Type B pancreatic cell (in vitro differentiated cells): ENCODE data around the gene NTRK2. TPM values are rescaled to one million over a fixed set of nuclear protein-coding genes. Genes with fewer than 3 reads are reported as not detected.

Experiments used
- DNase-seq: peaks from one replicate; pipeline ENCODE4 v3.0.0; 2021; ENCODE audit warnings: mixed read lengths; ENCODE audit not compliant: unreplicated experiment; ENCODE audit errors: extremely low spot score
- H3K27ac Mint-ChIP-seq: 2 replicates; pipeline ENCODE4 v1.8.0; 2021; ENCODE audit warnings: mild to moderate bottlenecking, mixed read lengths
- H3K27me3 Mint-ChIP-seq: 2 replicates; pipeline ENCODE4 v1.8.0; 2021; ENCODE audit warnings: mixed read lengths
- H3K36me3 Mint-ChIP-seq: 2 replicates; pipeline ENCODE4 v1.8.0; 2021; ENCODE audit warnings: mixed read lengths
- H3K4me1 Mint-ChIP-seq: one replicate; pipeline ENCODE4 v1.8.0; 2021; ENCODE audit warnings: mixed read lengths; ENCODE audit not compliant: unreplicated experiment
- H3K4me3 Mint-ChIP-seq: 2 replicates; pipeline ENCODE4 v1.8.0; 2021; ENCODE audit warnings: mild to moderate bottlenecking, mixed read lengths
- H3K9me3 Mint-ChIP-seq: 2 replicates; pipeline ENCODE4 v1.8.0; 2021; ENCODE audit warnings: mixed read lengths
- total RNA-seq: library from RNA; stranded (reverse); gene quantifications from 2 replicates; pipeline ENCODE4 v1.2.1, GENCODE V29; 2021; ENCODE audit warnings: low replicate concordance
- TF ChIP-seq, protein P1 (sequence below): fragments of 200-600 bp; sonication (generic); conservative IDR thresholded peaks from 2 replicates; pipeline ENCODE4 v1.5.0; 2021; ENCODE audit warnings: antibody characterized with exemption, mild to moderate bottlenecking

The NTRK2 gene
- total RNA-seq, 1 donor from 2014 or later = 122 TPM

DNA sequence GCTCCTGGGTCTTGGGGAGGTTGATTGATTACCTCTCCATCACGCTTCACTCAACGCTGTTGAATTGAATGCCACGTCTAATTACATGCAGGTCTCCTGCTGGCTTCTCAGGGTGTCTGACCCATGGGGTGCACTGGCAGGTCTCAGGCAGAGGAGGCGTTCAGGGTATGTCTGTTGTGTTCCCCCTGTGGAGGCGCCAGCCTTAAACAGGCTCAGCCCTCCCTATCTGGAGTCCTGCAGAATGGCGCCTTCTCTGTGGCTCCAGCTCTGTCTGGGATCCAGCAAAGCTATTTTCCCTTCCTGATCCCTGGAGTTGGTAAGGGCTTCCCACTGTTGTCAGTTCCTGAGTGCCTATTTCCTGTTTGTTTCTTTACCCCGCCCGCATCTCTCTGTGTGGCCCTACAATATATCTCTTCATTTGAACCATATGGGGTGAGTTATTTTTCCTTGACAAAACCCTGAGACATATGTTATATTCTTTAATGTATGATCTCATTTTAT lies 150.0 kb downstream of the NTRK2 start:
- Mint-ChIP-seq H3K36me3 (peaks cover 6% of the 10 kb centered on the region), H3K27ac (no peak overlapping the region), H3K27me3 (peaks cover 8% of the 10 kb centered on the region), H3K9me3 (no peaks in the 10 kb centered on the region), H3K4me3 (no peak overlapping the region), H3K4me1 (peaks cover 17% of the 10 kb centered on the region)
- TF ChIP-seq, protein P1, sequence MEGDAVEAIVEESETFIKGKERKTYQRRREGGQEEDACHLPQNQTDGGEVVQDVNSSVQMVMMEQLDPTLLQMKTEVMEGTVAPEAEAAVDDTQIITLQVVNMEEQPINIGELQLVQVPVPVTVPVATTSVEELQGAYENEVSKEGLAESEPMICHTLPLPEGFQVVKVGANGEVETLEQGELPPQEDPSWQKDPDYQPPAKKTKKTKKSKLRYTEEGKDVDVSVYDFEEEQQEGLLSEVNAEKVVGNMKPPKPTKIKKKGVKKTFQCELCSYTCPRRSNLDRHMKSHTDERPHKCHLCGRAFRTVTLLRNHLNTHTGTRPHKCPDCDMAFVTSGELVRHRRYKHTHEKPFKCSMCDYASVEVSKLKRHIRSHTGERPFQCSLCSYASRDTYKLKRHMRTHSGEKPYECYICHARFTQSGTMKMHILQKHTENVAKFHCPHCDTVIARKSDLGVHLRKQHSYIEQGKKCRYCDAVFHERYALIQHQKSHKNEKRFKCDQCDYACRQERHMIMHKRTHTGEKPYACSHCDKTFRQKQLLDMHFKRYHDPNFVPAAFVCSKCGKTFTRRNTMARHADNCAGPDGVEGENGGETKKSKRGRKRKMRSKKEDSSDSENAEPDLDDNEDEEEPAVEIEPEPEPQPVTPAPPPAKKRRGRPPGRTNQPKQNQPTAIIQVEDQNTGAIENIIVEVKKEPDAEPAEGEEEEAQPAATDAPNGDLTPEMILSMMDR = peak; percentile 32
- DNase-seq = no peak

DNA sequence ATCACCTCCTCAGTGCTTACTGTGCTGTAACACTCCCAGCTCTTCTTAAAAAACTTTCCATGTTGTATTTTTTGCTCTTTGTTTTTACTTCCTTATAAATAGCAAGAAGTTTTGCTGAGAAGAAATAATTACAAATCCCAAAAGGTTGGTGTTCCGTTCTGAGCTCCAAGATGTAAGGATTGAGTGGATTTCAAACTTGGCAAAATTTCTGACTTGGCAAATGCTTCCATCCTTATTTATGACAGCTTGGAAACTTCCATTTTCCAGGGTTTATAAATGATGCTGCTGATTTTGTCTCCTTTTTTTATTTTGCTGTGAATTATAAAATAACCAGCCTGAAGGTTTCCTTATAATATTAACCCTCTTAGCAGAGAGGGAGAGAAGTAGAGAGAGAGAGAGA lies 151.9 kb downstream of the NTRK2 start:
- peaks cover 8% of the 10 kb centered on the region for H3K27me3 Mint-ChIP-seq
- TF ChIP-seq, protein P1 = no peak
- no peak overlapping the region for H3K27ac Mint-ChIP-seq
- H3K4me3 Mint-ChIP-seq = no peak overlapping the region
- no peak for DNase-seq
- peaks cover 4% of the 10 kb centered on the region for H3K36me3 Mint-ChIP-seq
- peaks cover 15% of the 10 kb centered on the region for H3K4me1 Mint-ChIP-seq
- no peaks in the 10 kb centered on the region for H3K9me3 Mint-ChIP-seq

GRCh38 chr9:84822589-84823233 lies 153.2 kb downstream of the NTRK2 start:
- Mint-ChIP-seq H3K27me3 (peaks cover 12% of the 10 kb centered on the region), H3K27ac (no peak overlapping the region), H3K9me3 (no peaks in the 10 kb centered on the region), H3K36me3 (peaks cover 8% of the 10 kb centered on the region), H3K4me1 (peaks cover 19% of the 10 kb centered on the region), H3K4me3 (no peak overlapping the region)
- no peak for DNase-seq
- TF ChIP-seq, protein P1 = no peak

DNA sequence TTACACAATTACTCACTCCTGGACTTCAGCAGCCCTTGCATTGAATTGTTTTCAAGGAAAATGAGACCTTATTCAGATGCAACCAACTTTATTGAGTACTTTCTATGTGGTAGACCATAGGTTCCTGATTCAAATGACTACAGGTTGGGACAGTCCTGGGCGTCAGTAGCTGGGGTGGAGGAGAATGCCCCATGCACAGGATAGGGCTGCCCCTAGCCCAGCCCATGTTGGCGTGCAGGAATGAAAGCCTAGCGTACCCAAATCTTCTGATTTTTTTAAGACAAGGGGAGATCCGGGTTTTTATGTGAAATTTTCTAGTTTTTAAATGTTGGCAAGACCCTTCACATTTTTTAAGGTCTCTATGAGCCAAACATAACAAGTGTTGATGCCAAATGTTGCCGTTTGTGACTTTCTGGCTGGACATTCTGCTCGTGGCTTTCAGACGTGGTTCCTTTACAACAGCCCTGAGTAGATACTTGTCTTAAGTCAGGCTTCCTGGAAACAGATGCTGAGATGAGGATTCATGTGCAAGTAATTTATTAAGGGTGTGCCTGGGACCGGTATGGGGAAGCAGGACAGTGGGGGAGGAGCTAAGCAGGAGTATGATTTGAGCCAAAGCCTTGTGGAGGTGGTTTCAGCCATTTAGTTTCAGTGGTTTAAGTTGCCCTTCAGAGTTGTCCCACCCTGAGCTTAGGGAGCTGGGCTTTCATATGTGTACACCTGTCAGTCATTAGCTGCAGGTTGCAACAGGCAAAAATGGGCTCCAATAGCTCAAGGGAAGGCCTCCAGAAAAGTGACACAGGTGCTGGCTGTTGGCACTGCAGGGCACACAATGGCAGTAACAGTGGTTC lies 154.1 kb downstream of the NTRK2 start:
- H3K27ac Mint-ChIP-seq = peak overlapping the region; percentile 46
- TF ChIP-seq, protein P1 = no peak
- H3K27me3 Mint-ChIP-seq = peaks cover 8% of the 10 kb centered on the region
- H3K4me1 Mint-ChIP-seq = peaks cover 18% of the 10 kb centered on the region
- no peak for DNase-seq
- no peaks in the 10 kb centered on the region for H3K9me3 Mint-ChIP-seq
- H3K36me3 Mint-ChIP-seq = peaks cover 8% of the 10 kb centered on the region
- no peak overlapping the region for H3K4me3 Mint-ChIP-seq

- no peak for DNase-seq
- TF ChIP-seq, protein P1 = no peak
- H3K4me3 Mint-ChIP-seq = no peak overlapping the region
- no peak overlapping the region for H3K27ac Mint-ChIP-seq
- peaks cover 11% of the 10 kb centered on the region for H3K4me1 Mint-ChIP-seq
- peaks cover 4% of the 10 kb centered on the region for H3K27me3 Mint-ChIP-seq
- peaks cover 8% of the 10 kb centered on the region for H3K36me3 Mint-ChIP-seq
- no peaks in the 10 kb centered on the region for H3K9me3 Mint-ChIP-seq
These were observed 157.8 kb downstream of the NTRK2 start for GRCh38 chr9:84827216-84827765.
